H54 (cell line): ENCODE results near the gene HACD2.
"Not testable (repeated sequence)": the region's sequence is repeated elsewhere in the genome, so short reads cannot be mapped to it uniquely, and the experiment has no call there.

Experiments
- DNase-seq: peaks from one replicate; pipeline ENCODE4 v3.0.0; 2011; ENCODE audit warnings: low spot score, mixed read lengths; ENCODE audit not compliant: insufficient read length
- FAIRE-seq: peaks from 3 replicates; lab custom pipeline; 2011; peaks lifted over from hg19 to GRCh38; lab: Jason Lieb, UNC
- POLR2A ChIP-seq: IDR thresholded peaks from 2 replicates; pipeline ENCODE4 v1.6.1; 2011; ENCODE audit warnings: low read depth, mild to moderate bottlenecking, low read length

Gene HACD2

DNA sequence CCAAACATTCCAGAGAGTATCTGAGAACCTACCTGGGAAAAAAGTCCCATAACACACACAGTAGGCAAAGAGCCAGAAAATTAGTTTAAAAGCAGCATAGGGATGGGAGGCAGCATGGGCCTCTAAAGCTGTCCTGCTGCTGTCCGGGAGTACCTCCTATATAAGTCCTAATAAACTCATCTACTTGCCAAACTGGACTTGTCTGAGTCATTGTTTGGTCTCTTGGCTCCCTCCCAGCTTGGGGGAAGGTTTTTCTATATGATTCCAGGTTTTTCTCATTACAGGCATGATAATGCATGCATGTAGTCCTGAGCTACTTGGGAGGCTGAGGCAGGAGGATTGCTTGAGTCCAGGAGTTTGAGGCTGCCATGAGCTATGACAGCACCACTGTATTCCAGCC, 17.5 kb upstream of the HACD2 start:
- DNase-seq, result no peak
- FAIRE-seq, result peak; percentile 94
- TF ChIP-seq POLR2A, result no peak

DNA sequence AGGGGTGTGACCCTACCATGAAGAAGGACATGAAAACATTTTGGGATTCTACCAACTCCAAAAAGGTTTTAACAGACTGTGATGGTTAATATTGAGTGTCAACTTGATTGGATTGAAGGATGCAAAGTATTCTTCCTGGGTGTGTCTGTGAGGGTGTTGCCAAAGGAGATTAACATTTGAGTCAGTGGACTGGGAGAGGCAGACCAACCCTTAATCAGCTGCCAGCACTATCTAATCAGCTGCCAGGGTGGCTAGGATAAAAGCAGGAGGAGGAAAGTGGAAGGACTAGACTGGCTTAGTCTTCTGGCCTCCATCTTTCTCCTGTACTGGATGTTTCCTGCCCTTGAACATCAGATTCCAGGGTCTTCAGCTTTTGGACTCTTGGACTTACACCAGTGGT, 16.0 kb upstream of the HACD2 start:
- FAIRE-seq, DNase-seq: not testable (repeated sequence)

DNA sequence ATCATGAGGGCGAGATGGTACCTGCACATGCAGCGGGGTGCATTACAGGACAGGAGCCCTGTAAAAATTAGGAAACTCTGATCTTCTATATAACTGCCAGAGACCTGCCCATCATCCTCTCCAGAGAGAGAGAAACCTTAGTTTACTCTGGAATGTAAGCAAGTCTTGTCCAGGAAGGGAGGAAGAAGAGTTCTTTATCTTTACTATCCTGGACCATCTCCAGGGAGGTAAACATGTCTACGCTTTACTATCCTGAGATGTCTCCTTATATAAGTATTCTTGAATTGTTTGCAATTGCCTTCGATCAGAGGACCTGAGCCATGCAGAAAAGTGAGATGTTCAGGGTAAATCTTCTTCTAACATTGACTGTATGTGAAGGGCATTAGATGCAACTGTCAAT, 12.7 kb upstream of the HACD2 start:
- TF ChIP-seq POLR2A, result no peak
- DNase-seq (no peak), FAIRE-seq (no peak)

DNA sequence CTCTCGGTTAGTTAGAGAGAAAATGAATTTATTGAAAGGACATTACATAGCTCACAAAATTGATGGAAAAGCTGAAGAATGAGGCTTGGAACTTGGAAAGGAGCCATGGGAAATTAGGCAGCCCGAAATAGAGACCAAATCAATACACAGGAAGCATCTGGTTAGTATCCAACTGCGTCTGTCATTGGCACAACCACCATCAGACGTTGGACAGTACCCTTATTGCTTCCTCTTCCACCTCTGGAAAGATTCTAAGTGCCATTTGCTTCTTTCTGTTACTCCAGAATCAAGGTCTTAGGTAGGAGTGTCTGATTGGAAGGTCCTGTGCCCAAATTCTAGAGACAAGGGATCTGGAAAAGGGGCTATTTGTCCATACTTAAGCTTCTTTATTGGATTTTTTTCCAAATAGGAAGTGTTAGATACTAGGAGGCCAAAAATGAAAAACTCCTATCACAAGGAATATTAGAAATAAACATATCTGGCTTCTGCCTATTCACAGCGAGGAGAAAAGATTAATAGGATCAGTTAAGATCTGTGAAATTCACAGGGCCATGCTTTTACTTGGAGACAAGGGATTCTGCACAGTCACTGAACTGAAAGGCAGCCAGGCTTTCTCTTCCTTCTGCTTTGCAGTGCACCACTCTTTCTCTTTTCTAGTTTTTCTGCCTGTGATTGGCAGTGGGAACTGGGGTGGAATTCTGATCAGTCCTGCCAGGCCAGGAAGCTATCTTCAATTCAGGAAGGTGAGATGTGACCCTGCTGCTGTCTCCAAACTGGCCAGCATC, 10.7 kb upstream of the HACD2 start:
- TF ChIP-seq POLR2A, result no peak
- DNase-seq (no peak), FAIRE-seq (peak; percentile 6)

DNA sequence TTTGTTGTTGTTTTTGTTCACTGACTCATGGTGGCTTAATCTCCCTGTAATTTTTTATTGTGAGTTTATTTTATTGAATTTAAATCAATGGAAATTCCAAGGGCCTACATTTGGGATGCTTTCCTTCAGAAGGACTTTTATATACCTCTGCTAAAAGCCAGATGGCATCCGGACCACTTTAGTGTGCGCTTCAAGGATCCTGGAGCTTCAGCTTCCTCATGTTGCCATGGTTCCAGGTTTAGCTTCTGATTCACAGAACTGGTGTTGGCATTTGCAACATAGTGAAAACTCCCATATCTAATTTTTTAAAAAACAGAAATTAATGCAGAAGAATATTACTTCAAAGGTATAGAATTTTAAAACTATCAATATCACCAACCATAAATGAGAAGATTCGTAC, 8.5 kb upstream of the HACD2 start:
- FAIRE-seq, result no peak
- DNase-seq, result no peak
- TF ChIP-seq POLR2A, result no peak

DNA sequence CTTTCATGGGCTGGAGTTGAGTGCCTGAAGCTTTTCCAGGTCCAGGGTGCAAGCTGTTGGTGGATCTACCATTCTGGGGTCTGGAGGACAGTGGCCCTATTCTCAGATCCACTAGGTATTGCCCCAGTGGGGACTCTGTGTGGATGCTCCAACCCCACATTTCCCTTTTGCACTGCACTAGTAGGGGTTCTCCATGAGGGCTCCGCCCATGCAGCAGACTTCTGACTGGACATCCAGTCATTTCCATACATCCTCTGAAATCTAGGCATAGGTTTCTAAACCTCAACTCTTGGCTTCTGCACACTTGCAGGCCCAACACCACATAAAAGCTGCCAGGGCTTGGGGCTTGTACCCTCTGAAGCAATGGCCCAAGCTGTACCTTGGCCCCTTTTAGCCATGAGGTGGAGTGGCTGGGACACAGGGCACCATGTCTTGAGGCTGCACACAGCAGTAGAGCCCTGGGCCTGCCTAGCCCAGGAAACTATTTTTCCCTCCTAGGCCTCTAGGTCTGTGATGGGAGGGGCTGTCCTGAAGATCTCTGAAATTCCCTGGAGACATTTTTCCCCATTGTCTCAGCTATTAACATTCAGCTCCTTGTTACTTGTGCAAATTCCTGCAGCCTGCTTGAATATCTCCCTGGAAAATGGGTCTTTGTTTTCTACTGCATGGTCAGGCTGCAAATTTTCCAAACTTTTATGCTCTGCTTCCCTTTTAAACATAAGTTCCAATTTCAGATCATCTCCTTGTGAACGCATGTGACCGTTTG, 6.0 kb upstream of the HACD2 start:
- FAIRE-seq (no peak), DNase-seq (no peak)
- no peak for TF ChIP-seq POLR2A

DNA sequence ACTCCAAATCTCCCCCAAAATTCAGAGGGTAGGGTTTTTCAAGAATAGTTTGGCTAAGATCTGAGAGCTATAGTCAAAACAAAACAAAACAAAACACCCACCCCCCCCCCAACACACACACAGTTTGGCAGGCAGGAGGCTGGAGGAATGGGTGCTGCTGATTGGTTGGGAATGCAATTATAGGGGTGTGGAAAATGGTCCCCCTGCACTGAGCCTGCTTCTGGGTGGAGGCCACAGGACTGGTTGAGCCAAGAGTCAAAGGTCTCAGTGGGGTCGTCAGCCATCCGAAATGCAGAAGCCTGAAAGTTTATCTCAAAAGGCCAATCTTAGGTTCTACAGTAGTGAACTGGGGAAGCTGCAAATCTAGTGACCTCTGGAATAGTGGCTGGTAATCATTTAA, 2.5 kb upstream of the HACD2 start:
- FAIRE-seq (no peak), DNase-seq (no peak)
- TF ChIP-seq POLR2A, result no peak

DNA sequence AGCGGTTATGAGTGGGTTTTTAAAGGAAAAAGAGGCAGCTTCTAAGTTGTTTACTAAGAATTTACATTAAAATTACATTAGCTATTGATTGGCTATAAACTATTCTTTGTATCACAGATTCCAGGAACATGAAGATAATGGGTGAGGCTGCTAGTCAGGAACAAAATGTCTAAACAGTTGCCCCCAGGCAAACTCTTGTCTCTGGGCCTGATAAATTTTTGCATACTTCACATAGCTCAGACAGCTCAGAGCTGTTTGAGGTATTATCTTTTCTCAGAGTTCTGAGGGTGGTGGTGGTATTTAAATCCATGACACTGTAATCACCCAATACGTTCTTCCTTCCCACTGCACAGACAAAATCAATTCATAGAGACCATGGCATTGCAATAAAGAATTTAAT, 2.1 kb upstream of the HACD2 start:
- FAIRE-seq (no peak), DNase-seq (no peak)
- no peak for TF ChIP-seq POLR2A

DNA sequence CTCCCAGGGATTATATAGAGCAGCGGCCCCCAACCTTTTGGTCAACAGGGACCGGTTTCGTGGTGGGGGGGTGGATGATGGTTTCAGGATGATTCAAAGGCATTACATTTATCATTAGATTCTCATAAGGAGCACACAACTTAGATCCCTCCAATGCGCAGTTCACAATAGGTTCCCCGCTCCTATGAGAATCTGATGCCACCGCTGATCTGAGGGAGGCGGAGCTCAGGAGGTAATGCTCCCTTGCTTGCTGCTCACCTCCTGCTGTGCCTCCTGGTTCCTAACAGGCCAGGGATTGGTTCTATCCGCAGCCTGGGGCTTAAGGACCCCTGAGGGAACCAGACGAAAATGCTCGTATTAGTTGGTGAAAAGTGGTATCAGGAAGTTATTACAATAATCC, 1.3 kb upstream of the HACD2 start:
- no peak for TF ChIP-seq POLR2A
- FAIRE-seq (peak; percentile 61), DNase-seq (no peak)

DNA sequence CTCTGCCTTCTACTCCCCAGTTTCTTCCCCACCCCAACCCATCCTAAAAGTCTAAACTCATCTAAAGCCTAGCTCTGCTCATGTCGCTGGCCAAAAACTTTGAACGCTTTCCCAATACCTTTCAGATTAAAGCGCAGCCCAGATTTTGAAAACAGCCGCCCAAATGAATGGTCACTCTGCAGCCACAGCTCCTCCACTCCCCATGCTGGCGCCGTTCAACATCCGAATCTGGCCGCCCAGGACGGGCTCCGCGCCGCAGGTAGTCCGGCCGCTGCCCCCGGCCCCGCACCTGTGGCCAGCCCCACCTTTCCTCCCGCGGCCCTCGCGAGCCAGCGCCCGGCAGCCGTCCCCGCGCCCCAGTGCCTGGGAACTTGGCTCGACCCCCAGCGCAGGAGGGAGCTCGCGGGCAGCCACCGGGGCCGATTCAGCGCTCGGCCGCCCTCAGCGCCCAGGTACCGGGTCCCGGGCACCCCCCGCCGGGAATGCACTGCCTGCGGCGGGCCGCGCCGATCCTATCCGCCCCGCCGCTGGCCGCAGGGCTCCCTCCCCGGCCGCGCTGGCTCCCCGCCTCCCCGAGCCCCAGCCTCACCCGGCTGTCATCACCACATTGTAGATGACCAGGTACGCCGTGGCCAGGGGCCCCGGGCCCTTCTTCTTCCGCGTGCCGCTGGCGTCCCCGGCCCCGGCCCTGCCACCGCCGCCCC, 417 bp downstream of the HACD2 start:
- no peak for TF ChIP-seq POLR2A
- FAIRE-seq (no peak), DNase-seq (peak; percentile 13)

DNA sequence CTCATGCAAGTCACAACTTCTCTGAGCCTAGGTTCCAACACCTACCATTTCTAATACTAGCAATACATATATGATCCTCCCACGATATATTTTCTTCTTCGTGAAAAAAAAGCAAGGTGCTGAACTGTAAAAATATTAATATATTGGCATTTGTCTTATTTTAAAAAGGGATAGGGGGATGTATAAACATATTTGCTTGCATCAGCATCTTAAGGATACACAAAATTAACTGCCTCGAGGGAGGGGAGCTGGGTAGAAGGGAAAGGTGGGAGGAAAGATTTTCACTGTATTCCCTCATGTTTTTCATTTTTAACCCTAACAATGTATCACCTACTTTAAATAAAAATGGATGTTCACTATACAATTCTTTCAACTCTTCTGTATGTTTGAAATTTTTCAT, 1.3 kb downstream of the HACD2 start:
- no peak for TF ChIP-seq POLR2A
- DNase-seq (no peak), FAIRE-seq (no peak)

DNA sequence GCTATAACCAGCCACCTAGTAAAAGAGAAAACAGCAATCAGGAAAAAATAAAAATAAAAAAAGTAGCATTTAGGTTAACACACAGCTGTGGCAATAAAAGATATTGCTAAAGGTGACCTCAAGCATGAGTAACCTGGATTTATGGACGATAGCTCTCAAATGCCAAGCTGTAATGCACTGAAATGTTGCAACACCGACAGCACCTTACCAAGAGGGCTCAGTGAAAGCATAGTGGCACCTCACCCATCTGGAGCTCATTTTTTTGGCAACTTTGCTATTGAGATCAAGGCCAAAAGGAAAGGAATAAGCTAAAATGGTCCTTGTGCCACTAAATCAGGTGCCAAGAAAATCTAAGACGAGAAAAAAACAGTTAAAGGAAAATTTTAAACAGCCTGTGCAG, 2.5 kb downstream of the HACD2 start:
- DNase-seq, result no peak
- no peak for FAIRE-seq
- no peak for TF ChIP-seq POLR2A

DNA sequence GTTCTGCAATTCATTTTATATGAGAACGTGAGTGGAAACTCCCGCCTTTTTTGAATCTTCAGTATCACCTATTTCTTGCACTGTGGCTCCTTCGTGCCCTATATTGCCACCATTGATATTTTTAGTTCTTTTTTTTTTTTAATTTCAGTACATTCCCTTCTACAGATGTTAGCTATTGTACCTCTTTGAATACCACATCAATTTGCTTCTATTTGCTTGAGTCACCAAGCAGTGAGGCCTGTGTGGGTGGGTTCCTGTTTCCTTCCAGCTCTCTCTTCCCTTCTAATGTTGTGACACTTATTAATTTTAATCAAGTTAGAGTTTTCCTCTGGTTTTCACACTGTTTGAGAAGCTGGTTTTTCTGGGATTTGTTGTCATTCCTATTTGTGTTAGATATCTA, 8.7 kb downstream of the HACD2 start:
- FAIRE-seq, result no peak
- DNase-seq, result no peak
- no peak for TF ChIP-seq POLR2A

DNA sequence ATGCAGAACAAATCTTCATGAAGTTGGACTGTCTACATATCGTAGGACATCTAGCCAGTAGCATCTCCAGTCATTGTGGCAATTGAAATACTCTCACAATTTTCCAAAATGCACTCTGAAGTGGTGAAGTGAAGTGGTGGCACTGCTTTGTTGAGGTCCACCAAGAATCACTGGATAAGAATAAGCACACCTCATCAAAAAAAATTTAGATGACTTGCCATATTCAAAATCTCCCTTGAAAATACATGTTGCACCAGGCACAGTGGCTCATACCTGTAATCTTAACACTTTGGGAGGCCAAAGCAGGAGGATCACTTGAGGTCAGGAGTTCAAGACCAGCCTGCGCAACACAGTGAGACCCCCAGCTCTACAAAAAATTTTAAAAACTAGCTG, 12.9 kb downstream of the HACD2 start:
- DNase-seq, result no peak
- no peak for TF ChIP-seq POLR2A
- no peak for FAIRE-seq
